ENCODE measurements around the gene VAPB.

The VAPB gene

DNA sequence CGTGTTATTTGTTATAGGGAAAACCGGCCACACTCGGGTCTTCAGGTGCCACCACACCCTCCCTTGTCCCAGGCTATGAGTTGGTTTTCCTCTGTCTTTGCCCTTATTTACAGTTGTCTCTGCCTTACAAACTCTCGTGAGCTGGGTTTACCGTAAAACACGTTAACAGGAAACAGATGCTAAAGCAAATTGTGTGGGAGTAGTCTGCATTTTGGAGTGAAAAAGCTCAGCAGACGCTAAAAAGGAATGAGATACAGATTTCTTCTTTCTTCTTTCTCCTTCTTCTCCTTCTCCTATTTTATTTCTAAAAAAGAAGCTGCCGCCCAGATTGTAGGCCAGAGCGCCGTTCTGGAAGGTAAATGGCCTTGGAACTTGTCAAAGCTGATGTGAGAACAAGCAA, 74.2 kb downstream of the VAPB start:
- no peak for TF ChIP-seq POLR2A (IDR thresholded peaks at IDR 0.05; ENCODE audit: low read depth, low read length)
- DNase-seq (ENCODE audit: insufficient read length, low spot score) (no peak), FAIRE-seq (no peak)

DNA sequence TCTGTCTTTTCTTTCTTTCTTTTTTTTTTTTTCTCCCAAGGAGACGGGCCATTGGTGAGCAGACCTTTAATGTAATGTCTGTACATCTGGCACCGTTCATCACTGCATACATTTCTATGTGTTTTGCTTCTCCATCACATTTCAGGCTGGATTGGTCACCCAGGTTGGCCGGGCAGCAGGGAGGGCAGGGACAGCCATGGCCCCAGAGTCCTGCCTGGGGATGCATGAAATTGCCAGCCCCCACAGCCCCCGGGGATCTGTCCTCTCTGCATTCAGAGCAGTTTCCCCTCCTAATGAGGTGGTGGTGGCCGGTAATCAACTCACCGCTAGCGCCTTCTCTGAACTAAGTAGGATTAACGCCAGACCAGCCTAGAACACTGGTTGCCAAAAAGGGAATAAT, 75.8 kb downstream of the VAPB start:
- no peak for TF ChIP-seq POLR2A (IDR thresholded peaks at IDR 0.05; ENCODE audit: low read depth, low read length)
- FAIRE-seq (no peak), DNase-seq (ENCODE audit: insufficient read length, low spot score) (no peak)

DNA sequence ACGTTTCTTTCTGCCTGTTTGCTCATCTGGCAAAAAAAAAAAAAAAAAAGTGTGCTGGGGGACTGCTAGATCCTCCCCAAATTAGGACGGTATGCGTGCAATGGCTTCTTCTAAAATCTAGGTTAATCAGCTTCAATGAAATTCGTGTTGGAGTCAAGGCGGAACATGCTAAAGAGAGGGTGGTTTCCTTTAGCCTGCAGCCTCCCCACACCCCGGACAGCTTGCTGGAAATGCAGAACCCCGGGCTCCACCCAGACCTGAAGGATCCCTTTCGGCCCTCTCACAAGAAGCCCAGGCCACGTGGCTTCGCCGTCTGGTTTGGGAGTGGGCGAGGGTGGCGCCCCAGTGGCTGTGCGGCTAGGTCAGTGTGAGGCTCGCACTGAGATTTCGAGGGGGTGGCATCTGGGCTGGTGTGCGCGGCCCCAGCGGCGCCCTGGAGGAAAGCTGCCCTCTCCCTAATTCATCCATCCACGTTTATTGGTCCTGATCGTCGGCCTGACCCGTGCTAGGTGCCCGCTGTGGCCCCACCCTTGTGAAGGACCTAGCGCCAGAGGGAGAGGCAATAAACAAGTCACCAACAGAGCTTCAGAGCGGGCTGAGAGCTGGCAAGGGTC, 77.2 kb downstream of the VAPB start:
- TF ChIP-seq POLR2A (IDR thresholded peaks at IDR 0.05; ENCODE audit: low read depth, low read length) = no peak
- FAIRE-seq (no peak), DNase-seq (ENCODE audit: insufficient read length, low spot score) (no peak)

DNA sequence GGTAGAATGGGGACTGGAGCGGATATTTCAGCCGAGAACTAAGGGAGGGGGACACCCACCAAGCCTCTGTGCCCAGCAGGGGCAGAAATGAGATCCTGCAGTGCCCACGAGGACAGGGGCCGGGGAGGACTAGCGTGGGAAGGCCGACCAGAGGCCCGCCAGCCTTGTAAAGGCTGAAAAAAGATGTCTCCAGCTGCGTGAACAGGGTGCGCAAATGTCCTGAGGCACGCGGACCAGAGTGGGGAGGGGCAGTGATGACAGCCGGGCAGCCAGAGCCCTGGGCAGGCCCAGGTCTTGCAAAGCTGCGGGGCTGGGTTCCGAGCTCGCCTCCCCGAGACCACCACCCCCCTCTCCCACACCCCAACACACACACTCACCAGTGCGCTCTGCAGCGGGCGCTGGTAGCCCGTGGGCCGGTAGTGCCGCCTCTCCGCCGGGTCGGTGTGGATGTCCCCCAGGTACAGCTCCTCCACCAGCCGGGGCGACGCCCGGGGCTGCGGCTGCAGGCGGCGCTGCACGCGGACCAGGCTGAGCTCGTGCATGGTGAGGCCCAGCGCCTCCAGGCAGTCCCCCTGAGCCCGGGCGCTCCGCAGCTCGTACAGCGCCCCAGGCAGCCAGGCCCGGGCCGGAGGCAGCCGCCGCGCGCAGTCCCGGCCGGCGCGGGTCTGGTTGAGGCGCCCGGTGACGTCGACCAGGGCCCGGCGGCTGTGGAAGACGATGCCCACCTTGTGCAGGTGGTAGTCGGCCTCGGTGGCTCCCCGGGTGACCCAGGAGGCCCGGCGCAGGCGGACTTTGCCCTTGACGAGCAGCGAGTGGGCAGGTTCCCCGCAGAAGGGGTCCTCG, 77.9 kb downstream of the VAPB start:
- FAIRE-seq (no peak), DNase-seq (ENCODE audit: insufficient read length, low spot score) (no peak)
- no peak for TF ChIP-seq POLR2A (IDR thresholded peaks at IDR 0.05; ENCODE audit: low read depth, low read length)

DNA sequence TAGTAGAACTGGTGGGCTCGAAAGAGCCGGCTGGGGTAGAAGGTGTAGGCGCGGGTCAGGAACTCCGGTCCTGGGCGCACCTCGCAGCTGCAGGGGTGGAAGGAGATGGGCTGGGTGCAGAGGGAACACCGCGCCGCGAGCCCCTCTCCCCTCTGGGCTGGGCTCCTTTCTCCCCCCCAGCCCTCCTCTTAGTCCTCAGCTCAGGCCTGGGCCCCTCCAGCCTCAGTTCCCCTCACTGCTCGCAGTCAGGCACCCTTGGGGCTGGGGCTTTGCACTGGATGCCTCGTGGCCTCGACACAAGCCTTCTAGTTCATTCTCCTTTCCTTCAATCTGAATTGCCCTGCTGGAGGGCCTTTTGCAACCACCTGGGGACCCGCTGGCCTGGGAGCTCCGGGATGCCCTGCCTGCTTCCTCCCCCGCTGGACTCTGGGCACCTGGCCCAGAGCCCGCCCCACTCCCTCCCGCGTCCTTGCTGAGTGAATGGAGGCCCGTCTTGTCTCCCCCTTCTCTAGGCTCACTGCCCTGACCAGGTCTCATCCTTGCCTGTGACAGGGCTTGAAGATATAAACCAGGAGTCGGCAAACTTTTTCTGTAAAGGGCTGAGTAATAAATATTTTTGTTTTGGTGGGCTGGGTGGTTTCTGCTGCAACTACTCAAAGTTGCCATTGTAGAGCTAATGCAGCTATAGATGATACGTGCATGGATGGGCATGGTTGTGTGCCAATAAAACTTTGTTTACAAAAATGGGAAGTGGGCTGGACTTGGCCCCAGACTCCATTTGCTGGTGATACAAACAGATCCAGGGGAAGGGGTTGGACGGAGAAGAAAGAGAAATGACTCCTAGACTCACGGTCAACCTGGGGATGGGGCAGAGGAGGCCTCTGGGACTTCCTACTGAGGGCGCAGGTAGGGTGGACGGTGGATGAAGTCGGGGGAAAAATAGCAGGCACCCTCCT, 78.8 kb downstream of the VAPB start:
- no peak for FAIRE-seq

DNA sequence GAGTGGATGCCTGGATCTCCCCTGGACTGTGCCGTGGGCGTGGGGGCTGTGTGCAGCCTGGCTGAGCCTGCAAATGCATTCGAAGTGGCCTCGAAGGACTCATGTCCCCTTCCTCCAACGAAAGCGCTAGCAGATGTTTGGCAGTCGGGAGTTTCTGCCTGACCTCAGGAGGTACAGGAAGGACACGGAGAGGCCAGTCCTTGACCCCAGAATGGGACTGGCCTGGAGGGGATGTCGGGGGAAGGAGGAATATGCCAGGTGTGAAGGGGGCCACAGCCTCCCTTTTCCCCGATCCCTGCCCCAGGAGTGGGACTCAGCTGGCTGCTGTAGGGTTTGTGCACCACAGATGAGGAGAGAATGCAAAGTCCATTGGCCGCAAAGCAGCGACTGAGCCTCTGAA, 80.6 kb downstream of the VAPB start:
- no peak for FAIRE-seq
- no peak for TF ChIP-seq POLR2A (IDR thresholded peaks at IDR 0.05; ENCODE audit: low read depth, low read length)
- no peak for DNase-seq (ENCODE audit: insufficient read length, low spot score)

More for the DNA sequence above, 78.8 kb downstream of the VAPB start:
- no peak for DNase-seq (ENCODE audit: insufficient read length, low spot score)
- no peak for TF ChIP-seq POLR2A (IDR thresholded peaks at IDR 0.05; ENCODE audit: low read depth, low read length)

DNA sequence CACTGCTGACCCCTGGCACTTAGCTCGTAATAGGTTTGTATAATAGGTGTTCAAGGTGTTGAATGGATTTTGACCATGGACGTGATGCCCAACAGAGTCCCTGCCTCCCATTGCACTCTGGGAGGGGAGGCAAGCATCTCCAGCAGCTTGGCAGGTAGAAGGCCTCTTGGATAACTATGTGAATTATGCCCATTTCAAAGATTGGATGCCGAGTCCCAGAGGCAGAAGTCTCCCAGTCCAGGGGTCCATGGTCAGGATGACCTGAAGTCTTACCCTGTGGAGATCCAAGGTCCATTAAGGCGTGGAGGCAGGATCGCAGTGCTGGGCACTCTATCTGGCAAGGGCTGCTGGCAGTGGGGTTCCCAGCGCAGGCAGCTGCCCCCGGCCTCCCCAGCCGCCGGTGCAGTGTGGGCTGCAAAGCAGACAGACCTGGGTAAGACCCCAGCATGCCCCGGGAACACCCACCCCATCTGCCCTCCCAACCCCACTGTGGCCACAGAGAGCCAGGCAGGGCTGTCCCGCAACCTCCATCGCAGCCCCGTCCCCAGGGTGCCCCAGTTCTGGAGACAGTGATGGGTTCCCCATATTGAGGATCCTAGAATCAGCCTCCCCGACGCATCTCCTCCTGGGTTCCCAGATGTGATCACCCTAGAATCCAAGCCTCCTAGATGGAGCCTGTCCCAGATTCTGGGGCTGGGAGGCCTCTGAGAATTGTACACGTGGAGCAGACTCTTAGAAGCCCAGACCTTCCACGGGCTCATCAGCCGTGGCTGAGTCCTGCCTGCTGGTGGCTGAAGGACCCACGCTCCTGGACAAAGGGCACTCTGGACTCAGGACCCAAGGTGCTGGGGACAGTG, 81.5 kb downstream of the VAPB start:
- FAIRE-seq = no peak

DNA sequence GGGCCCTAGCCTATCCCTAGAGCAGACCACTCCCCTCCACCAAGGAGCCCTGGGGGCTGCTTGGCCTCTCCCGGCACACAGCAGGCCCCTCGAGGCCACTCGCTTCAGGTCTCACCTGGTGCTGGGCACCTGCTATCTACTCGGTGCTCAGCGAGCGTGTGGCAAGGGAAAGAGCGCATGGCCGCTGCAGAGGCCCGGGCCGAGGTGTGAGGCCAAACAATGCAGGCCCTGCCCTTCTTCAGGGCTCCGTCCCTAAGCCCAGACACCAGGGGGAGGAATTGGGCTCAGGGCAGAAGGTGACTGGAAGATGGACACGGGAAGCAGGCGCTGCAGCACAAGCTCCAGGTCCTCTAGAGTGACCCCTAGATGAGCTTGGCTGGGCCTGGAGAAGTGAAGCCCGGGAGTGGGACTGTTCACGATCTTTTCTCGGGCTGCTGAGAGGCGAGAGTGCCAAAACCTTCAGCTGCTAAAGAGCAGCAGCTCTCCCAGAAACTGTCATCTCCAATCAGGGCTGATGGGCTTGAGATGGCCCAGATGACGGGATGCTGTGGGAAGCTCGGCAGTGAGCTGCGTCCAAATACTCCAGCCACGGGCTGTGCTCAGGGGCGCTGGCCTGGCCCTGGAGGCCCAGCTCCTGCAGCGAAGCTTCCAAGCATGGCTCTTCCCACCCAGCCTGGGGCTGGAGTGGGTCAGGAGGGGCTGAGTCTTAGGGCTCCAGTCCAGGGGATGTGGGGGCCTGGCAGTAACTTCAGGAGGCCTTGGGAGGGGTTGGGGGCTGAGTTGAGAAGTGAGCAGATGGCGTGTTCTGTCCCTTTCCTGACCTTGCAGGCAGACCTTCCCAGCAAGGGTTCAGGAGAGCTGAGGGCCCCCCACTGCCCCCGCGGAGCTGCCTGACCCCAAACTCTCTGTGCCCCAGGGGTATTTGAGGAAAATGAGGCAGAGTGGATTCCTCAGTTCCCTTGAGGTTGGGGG, 82.5 kb downstream of the VAPB start:
- FAIRE-seq = no peak
- TF ChIP-seq POLR2A (IDR thresholded peaks at IDR 0.05; ENCODE audit: low read depth, low read length) = no peak
- DNase-seq (ENCODE audit: insufficient read length, low spot score) = no peak

More for the DNA sequence above, 81.5 kb downstream of the VAPB start:
- TF ChIP-seq POLR2A (IDR thresholded peaks at IDR 0.05; ENCODE audit: low read depth, low read length) = no peak
- no peak for DNase-seq (ENCODE audit: insufficient read length, low spot score)

DNA sequence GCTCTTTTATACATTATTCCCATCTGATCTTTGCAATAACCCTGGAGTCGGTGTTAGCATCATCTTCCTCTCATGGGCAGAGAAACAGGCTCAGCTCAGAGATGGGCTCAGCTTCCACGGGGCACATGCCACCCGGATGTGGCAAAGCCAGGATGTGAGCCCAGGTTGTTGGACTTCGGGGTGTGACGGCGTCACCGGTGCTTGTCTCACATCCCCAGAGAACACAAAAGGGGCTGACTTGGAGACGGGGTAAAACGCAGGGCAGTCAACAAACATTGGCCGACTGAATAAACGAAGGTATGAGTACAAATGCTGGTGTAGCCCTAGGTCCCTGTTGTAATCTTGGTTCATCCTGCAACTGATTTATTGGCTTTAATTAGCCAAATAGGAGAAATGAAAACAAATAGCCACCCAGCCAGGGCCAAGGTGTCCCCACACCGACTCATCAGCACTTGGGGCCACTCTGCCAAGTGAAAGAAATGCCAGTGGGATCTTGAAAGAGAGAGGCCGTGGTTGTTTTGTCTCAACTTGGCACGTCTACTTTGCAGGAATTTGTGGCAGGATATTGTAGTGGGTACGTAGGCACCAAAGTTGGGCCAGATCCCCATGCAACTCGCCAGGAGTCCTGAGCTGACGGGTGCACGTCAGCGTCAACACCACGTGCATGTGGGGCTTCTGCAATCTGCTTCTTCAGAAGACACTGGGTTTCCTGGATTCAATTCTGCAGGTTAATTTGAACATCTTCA, 83.4 kb downstream of the VAPB start:
- no peak for FAIRE-seq
- no peak for TF ChIP-seq POLR2A (IDR thresholded peaks at IDR 0.05; ENCODE audit: low read depth, low read length)
- DNase-seq (ENCODE audit: insufficient read length, low spot score) = no peak

DNA sequence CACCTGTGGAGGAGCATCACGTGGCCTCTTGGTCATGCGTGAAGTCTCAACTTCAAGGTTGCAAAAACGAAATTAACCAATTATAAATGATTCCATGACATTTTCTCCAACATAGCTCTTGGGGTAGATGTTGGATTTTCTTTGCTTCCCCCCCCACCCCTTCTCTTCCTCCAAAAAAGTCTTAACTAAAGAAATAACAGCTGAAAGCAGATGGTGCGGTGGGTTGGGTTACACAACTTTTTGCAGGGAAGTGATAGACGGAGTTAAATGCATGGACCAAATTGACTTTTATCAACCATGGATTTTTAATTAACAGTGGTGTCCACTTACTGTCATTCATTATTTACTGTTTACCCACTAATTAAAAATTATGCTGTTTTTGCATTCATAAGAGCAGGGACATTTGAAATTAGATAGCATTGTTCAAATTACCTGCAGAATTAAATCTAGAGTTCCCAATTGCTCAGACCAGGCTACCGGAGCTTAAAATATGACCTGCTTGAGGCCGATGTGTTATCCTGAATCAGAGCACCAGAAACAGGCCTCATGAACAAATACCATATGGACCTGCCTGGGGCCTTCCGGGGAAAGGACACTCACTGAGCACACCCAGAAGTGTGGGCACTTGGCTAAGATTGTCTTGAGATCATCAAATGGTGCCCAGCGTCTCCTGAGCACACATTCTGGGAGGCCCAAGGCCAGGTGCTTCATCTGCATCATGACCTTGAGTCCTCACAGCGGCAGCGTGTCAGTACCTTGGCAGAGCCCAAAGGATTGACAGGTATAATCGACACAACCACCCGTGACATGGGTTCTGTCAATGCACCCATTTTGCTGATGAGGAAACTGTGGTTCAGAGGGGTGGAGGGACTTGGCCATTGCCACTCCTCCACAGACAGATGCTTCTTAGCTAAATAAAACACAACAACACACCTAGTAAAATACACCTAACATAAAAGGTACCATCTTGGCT, 84.7 kb downstream of the VAPB start:
- FAIRE-seq (no peak), DNase-seq (ENCODE audit: insufficient read length, low spot score) (no peak)
- TF ChIP-seq POLR2A (IDR thresholded peaks at IDR 0.05; ENCODE audit: low read depth, low read length) = no peak

All from H54 (cell line).